GM18502 (cell line): ENCODE measurements around the gene CEACAM18.
A peak's percentile ranks its signal among the peaks of the same experiment; 100 is the strongest.

Experiments used
- ATAC-seq: cut with Tn5 transposase; IDR thresholded peaks from one replicate; pipeline ENCODE4 v1.9.1; 2021; ENCODE audit warnings: mild to moderate bottlenecking; ENCODE audit not compliant: unreplicated experiment, poor library complexity

Gene CEACAM18

GRCh38 chr19:51524666-51525264 is 46.4 kb downstream of the CEACAM18 start:
- no peak for ATAC-seq

- ATAC-seq: no peak
Observed at GRCh38 chr19:51525651-51526050, 47.3 kb downstream of the CEACAM18 start.

GRCh38 chr19:51529301-51529700 is 51.0 kb downstream of the CEACAM18 start:
- ATAC-seq: no peak

- ATAC-seq: no peak
Observed at GRCh38 chr19:51530616-51531015, 52.3 kb downstream of the CEACAM18 start.

- ATAC-seq: peak; percentile 70
Observed at GRCh38 chr19:51531349-51532315, 53.3 kb downstream of the CEACAM18 start, which contains the start of gene SIGLEC6. Gene SIGLEC6 (minus strand): TSS chr19:51531670. CDS start chr19:51531648, 22 bp downstream.

GRCh38 chr19:51535535-51535934 is 57.2 kb downstream of the CEACAM18 start:
- ATAC-seq: no peak

GRCh38 chr19:51539821-51540366 is 61.6 kb downstream of the CEACAM18 start:
- no peak for ATAC-seq
